UCSD-AML1 (cell line): ENCODE measurements around the gene UGT2A2.
"Not testable (repeated sequence)": the region's sequence is repeated elsewhere in the genome, so short reads cannot be mapped to it uniquely, and the experiment has no call there.

Experiments used
- DNase-seq: peaks from one replicate; lab custom pipeline; 2025; ENCODE audit not compliant: unreplicated experiment; lab: John Stamatoyannopoulos, UW

UGT2A2 gene

GRCh38 chr4:69639542-69639941, at the start of gene UGT2A2:
TSS of gene UGT2A2 (minus strand) at chr4:69639642. CDS start at chr4:69639640, 2 bp downstream.
- DNase-seq: no peak

GRCh38 chr4:69684804-69685203, 45.4 kb upstream of the UGT2A2 start:
- DNase-seq: no peak

- no peak for DNase-seq
These were observed 29.2 kb upstream of the UGT2A2 start for GRCh38 chr4:69668680-69669079.

- DNase-seq: not testable (repeated sequence)
These were observed 24.6 kb upstream of the UGT2A2 start for GRCh38 chr4:69664009-69664408.

- not testable (repeated sequence) for DNase-seq
These were observed 21.8 kb upstream of the UGT2A2 start for GRCh38 chr4:69661130-69661803.

- no peak for DNase-seq
These were observed 18.7 kb upstream of the UGT2A2 start for GRCh38 chr4:69658133-69658532.

GRCh38 chr4:69656653-69657158, 17.3 kb upstream of the UGT2A2 start:
- DNase-seq: no peak

- no peak for DNase-seq
These were observed 13.7 kb upstream of the UGT2A2 start, which contains the start of gene UGT2A1 for GRCh38 chr4:69653147-69653546. TSS of gene UGT2A1 (minus strand) at chr4:69653247. CDS start at chr4:69647644, 5,603 bp downstream.

- no peak for DNase-seq
These were observed 11.4 kb upstream of the UGT2A2 start for GRCh38 chr4:69650872-69651271.

- no peak for DNase-seq
These were observed 10.2 kb upstream of the UGT2A2 start for GRCh38 chr4:69649629-69650028.

GRCh38 chr4:69649207-69649606, 9.8 kb upstream of the UGT2A2 start:
- DNase-seq: no peak

- DNase-seq: no peak
These were observed 3.5 kb upstream of the UGT2A2 start for GRCh38 chr4:69642961-69643360.

GRCh38 chr4:69640289-69640688, 847 bp upstream of the UGT2A2 start:
- DNase-seq: no peak

GRCh38 chr4:69617083-69617694, 22.3 kb downstream of the UGT2A2 start:
- no peak for DNase-seq

GRCh38 chr4:69610484-69610883, 29.0 kb downstream of the UGT2A2 start:
- DNase-seq: no peak

- DNase-seq: no peak
These were observed 38.4 kb downstream of the UGT2A2 start for GRCh38 chr4:69601065-69601464.

- no peak for DNase-seq
These were observed 39.4 kb downstream of the UGT2A2 start for GRCh38 chr4:69600013-69600412.

GRCh38 chr4:69594382-69594781, 45.1 kb downstream of the UGT2A2 start:
- DNase-seq: no peak

- no peak for DNase-seq
These were observed 48.1 kb downstream of the UGT2A2 start for GRCh38 chr4:69591364-69591763.

- DNase-seq: no peak
These were observed 49.6 kb downstream of the UGT2A2 start for GRCh38 chr4:69589884-69590283.

GRCh38 chr4:69584135-69584534, 55.3 kb downstream of the UGT2A2 start:
- DNase-seq: no peak

- DNase-seq: no peak
These were observed 55.9 kb downstream of the UGT2A2 start for GRCh38 chr4:69583543-69583942.
